Retinal pigment epithelial cell (primary cell): ENCODE data around the gene GAL3ST1.
A peak's percentile ranks its signal among the peaks of the same experiment; 100 is the strongest.

Source experiments
- DNase-seq: peaks from one replicate; pipeline ENCODE4 v3.0.0-alpha.2; 2010; ENCODE audit warnings: low read depth
- H3K4me3 ChIP-seq: 2 replicates; pipeline ENCODE4 v1.5.1; 2011; ENCODE audit warnings: mild to moderate bottlenecking, low read length, control low read depth, moderate library complexity
- TF ChIP-seq, protein P1 (sequence below): conservative IDR thresholded peaks from 2 replicates; pipeline ENCODE4 v1.5.1; 2011; ENCODE audit warnings: low read depth, low read length, control low read depth, inconsistent platforms

Gene GAL3ST1

DNA sequence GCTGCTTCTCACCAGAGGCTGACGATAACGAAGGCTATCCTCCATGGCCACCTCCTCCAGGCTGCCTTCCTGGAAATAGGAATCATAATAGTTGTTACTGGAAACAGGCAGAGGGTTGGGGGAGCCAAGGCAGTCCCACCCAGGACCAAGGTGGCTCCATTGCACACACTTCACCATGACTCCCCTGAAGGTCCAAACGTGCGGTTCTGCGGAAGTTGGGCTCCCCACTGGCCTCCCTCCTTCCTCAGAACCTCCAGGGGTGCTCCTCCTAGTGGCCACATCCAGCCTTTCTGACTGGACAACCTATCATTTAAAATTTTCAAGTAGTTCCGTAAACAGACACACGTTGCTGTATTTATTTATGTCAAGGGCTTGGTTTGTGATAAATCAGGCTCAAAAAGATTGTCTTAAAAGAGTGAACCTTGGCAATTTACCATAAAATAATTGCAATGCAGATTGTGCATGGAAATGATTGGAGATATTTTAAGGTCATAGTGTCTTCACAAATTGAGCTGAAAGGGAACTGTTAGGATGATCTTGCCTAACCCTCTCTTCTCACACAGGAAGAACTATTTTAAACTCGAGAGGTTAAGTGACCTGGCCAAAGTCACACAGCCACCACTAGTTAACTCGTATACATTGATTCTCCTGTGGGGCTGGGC lies 31.1 kb upstream of the GAL3ST1 start:
- H3K4me3 ChIP-seq, result no peak overlapping the region
- TF ChIP-seq, protein P1, sequence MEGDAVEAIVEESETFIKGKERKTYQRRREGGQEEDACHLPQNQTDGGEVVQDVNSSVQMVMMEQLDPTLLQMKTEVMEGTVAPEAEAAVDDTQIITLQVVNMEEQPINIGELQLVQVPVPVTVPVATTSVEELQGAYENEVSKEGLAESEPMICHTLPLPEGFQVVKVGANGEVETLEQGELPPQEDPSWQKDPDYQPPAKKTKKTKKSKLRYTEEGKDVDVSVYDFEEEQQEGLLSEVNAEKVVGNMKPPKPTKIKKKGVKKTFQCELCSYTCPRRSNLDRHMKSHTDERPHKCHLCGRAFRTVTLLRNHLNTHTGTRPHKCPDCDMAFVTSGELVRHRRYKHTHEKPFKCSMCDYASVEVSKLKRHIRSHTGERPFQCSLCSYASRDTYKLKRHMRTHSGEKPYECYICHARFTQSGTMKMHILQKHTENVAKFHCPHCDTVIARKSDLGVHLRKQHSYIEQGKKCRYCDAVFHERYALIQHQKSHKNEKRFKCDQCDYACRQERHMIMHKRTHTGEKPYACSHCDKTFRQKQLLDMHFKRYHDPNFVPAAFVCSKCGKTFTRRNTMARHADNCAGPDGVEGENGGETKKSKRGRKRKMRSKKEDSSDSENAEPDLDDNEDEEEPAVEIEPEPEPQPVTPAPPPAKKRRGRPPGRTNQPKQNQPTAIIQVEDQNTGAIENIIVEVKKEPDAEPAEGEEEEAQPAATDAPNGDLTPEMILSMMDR, result peak; percentile 74
- DNase-seq, result no peak

DNA sequence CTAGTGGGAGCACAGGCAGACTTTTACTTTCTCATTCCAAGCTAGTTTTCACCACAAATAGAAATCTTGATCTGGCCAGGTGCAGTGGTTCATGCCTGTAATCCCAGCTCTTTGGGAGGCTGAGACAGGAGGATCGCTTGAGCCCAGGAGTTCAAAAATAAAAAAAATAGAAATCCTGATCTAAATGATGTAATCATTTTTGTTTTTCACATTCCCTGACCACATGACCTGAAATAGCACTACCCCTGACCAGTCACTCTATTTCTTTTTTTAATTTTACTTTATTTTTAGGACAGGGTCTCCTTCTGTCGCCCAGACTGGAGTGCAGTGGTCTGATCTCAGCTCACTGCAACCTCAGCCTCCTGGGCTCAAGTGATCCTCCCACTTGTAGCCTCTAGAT lies 30.3 kb upstream of the GAL3ST1 start:
- no peak for DNase-seq
- H3K4me3 ChIP-seq, result no peak overlapping the region
- TF ChIP-seq, protein P1, result no peak

DNA sequence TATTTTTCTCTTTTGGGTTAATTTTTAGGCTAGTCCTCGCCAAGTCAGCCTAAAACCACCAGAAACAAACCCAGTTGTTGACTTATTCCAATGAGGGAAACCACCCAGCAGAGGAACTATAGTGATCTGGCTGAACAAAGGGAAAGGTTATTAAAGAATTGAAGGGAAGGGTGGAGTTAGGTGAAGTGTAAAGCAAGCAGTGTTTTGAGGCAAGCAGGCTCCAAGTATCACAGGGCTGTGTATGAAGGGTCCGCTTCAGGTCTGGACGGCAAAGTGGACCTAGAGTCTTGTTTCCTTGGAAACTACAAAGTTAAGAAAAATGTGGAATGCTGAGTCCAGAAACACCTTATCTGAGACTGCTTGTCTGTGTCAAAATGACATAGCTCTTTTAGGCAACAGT lies 29.3 kb upstream of the GAL3ST1 start:
- no peak overlapping the region for H3K4me3 ChIP-seq
- no peak for DNase-seq
- TF ChIP-seq, protein P1, result no peak

DNA sequence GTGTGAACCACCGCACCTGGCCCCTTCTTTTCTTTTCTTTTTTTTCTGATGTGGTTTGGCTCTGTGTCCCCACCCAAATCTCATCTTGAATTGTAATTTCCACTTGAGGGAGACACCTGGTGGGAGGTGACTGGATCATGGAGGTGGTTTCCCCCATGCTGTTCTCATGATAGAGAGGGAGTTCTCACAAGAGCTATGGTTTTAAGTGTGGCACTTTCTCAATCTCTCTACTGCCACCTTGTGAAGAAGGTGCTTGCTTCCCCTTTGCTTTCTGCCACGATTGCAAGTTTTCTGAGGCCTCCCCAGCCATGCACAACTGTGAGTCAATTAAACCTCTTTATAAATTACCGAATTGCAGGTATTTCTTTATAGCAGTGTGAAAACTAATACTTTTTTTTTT lies 27.6 kb upstream of the GAL3ST1 start:
- TF ChIP-seq, protein P1, result peak; percentile 52
- DNase-seq, result no peak
- H3K4me3 ChIP-seq, result no peak overlapping the region

DNA sequence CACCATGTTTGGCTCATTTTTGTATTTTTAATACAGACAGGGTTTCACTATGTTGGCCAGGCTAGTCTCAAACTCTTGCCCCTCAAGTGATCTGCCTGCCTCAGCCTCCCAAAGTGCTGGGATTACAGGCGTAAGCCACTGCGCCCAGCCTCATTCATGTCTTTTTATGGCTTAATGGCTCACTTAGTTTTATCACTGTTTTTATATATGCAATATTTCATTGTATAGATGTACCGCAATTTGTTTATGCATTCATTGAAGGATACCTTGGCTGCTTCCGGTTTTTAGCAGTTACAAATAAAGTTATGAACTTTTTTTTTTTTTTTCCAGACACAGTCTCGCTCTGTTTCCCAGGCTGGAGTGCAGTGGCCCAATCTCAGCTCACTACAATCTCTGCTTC lies 27.0 kb upstream of the GAL3ST1 start:
- no peak overlapping the region for H3K4me3 ChIP-seq
- TF ChIP-seq, protein P1, result no peak
- DNase-seq, result no peak

DNA sequence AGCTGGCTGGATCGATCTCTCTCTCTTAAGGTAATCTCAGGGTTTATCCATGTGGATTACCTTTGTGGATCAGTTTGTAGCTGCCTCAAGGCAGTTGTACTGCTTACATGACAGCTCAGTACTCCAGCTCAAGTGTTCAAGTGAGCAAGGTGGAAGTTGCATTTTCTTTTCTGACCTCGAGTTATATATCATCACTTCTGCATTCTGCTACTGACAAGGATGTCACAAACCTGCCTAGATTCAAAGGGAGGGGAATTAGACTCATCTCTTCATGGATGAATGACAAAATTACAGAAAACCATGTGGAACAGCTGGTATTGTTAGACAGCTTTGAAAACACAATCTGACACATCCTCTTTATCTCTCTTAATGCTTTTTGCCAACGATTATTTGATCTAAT lies 26.5 kb upstream of the GAL3ST1 start:
- TF ChIP-seq, protein P1, result no peak
- H3K4me3 ChIP-seq, result no peak overlapping the region
- no peak for DNase-seq

DNA sequence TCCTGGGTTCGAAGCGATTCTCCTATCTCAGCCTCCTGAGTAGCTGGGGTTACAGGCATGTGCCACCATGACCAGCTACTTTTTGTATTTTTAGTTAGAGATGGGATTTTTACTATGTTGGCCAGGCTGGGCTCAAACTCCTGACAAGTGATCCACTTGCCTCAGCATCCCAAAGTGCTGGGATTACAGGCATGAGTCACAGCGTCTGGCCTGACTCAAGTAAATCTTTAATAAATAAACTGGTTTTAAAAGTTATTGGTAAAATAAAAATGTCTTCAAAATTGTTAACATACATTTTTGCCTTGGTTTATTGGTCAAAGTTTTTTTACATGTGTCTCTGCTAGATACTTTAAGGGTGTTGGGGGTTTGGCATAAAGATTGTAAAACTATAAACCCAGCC lies 24.5 kb upstream of the GAL3ST1 start:
- TF ChIP-seq, protein P1, result no peak
- DNase-seq, result no peak

More for the DNA sequence above, 24.5 kb upstream of the GAL3ST1 start:
- H3K4me3 ChIP-seq, result no peak overlapping the region
